OCI-LY7 (cell line): ENCODE measurements around the gene PXDN.

Source experiments
- CTCF ChIP-seq: fragments of 200-600 bp; sonication (generic); conservative IDR thresholded peaks from 2 replicates; pipeline ENCODE4 v1.5.1; 2014; ENCODE audit warnings: mild to moderate bottlenecking, antibody characterized with exemption, low read length, moderate library complexity, mixed read lengths
- EZH2phosphoT487 ChIP-seq: fragments of 200-600 bp; sonication (generic); IDR thresholded peaks from 2 replicates; pipeline ENCODE4 v1.6.1; 2018; ENCODE audit warnings: low read depth, borderline replicate concordance, mild to moderate bottlenecking, mixed run types, antibody characterized with exemption, low read length, moderate library complexity, mixed read lengths

- TF ChIP-seq CTCF (no peak), EZH2phosphoT487 (no peak)
Observed at GRCh38 chr2:1696472-1696871, 47.8 kb downstream of the PXDN start.
